GM04503 (cell line): Measurements from ENCODE around the gene PLLP.
"Not testable (repeated sequence)": the region's sequence is repeated elsewhere in the genome, so short reads cannot be mapped to it uniquely, and the experiment has no call there.

Experiments
- DNase-seq: peaks from one replicate; pipeline ENCODE4 v3.0.0-alpha.2; 2012; ENCODE audit warnings: low read depth

The PLLP gene

DNA sequence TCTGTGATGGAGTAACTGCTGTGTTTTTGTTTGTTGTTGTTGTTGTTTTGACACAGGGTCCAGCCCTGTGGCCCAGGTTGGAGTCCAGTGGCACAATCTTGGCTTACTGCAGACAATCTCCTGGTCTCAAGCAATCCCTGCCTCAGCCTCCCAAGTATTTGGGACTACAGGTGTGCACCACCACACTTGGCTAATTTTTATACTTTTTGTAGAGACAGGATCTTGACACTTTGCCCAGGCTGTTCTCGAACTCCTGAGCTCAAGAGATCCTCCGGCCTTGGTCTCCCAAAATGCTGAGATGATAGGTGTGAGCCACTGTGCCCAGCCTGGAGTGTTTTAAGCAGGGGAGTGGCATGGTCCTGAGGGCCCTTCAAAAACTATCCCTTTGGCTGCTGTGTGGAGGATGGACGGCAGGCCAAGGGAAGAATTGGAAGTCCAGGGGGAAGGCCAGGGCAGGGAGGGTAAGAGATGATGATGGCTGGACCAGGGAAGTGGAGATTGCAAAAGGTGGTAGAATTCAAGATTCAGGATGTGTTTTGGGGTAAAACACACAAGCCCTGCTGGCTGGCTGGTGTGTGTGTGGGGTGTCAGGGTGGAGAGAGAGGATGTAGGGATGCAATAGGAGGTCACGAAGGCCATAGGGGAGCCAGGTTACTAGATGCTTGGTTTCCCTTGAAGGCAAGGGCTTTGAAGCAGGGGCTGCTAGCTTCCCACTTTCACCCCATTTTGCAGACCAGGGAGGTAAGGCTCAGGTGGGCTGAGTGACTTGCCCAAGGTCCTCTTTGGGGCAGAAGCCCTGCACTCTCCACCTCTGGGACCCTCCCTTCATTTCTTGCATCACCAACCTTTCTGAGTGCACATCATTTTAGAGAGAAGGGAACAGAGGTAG is 18.8 kb upstream of the PLLP start:
- DNase-seq = no peak

GRCh38 chr16:57301126-57301817 is 16.8 kb upstream of the PLLP start:
- DNase-seq = no peak

DNA sequence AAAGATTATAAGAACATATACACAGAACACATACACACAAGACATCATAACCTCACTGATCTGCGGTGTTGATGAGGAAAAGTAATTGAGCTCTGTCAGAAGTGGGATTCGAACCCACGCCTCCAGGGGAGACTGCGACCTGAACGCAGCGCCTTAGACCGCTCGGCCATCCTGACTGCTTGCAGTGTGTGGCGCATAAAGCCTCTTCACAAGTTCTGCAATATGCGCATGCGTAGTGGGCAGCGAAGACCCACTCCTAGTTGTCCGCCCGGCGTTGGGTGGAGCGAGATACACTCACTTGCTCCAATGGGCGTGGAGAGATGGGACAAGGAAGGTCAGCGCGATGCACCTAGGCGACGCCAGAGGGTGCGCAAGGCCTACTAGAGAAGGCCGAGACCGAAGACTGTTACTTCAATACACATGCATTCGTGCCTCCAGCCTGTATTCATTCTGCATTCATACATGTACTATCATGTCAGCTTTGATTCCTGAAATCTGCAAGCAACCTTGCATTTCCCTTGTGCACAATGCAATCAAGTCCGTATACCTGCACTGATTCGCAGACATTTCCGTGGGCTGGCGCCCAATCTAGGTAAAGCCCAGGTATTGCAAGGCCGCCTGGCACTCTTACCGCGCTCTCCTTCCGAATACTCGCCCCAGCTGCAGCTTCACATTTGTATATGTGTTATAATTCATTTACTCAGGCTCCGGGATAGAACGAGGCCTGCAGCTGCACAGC is 16.1 kb upstream of the PLLP start:
- DNase-seq = peak; percentile 89

DNA sequence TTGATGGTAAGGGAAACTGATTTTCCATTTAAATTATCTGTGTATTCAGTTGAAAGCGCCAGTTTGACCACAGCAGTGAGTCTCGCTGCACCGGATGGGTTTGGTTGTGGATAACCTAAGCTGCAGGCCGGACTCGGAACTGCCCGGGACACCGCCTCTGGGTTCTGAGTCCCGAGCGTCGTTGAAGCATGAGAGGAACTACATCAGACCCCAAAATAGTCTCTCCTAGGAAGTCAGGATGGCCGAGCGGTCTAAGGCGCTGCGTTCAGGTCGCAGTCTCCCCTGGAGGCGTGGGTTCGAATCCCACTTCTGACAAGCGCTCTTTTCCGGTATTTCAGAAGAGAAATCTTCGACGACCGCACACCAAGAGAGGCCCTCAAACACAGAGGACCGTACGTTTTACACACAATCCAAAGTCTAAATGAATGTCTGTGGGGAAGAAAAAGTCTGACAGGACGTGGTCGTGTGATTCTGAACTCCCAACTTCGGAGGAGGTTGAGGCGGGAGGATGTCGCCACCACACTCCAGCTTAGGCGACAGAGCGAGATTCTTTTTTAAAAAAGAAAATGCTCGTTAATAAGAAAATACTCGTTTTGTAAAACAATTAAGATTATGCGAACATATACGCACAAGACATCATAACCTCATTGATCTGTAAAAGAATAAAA is 15.4 kb upstream of the PLLP start:
- peak; percentile 85 for DNase-seq

DNA sequence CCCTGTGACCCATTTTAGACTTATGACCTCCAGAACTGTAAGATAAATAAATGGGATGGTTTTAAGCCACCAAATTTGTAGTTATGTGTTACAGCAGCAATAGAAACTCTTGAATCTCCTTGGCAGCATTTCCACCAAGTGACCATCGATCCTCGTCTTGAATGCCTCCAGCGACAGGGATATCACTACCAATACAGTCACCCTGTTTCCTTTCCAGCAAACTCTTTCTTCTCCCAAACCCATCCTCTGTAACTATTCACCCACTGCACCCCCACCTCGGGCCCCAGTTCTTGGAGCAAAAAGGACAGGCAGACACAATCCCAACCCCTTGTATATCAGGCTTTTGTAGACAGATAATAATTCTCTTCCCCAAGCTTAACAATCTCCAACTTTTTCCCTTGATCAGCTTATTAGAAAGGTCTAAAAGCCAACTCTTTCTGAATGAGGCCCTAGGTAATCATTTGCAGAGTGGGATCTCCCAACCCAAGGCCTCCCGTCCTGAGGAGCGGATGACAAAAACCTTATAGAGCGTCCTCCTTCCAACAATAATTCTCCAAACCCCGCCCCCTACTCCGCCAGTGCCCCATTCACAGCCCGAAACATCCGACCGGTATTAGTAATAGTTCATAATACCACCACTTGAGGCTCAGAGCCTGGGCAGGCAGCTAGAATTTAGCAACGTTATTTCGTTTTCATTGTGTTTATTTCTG is 14.7 kb upstream of the PLLP start:
- no peak for DNase-seq

GRCh38 chr16:57297856-57298255 is 13.4 kb upstream of the PLLP start:
- DNase-seq = no peak

DNA sequence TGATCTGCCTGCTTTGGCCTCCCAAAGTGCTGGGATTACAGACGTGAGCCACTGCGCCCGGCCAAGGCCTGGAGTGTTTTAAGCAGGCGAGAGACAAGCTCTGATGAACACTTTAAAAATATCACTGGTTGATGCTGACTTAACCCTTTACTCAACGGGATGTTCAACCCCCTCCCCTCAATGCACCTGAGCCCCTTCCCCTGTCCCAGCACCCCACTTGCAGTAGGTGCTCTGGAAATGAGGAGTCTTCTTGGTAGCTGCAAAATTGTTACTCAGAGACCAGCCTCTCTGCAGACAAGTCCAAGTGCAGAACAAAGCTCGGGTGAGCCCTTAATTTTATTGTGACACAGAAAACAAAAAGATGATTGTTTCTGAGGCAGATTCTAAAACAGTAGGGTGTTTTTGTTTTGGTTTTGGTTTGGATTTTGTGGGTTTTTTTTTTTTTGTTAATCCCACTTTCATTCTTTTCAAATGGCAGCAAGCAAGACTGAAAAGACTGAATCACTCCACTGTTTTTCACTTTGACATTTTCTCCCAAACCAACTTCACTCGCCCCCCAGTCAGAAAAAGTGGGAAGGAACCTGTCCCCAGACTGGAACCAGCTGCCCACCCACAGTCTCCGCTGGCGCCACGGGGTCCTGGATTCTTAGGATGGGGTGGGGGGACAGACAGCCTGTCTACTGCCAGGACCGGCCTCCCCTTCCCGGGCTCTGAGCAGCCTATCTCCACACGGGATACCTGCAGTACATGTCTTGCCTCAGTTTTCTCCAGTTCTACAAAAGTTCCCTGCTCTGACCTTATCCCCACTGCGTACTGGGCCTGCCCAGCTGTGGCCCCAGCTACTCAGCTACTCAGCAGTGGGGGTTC is 5.2 kb upstream of the PLLP start:
- no peak for DNase-seq

- no peak for DNase-seq
Observed at GRCh38 chr16:57285379-57285778, 907 bp upstream of the PLLP start.

- no peak for DNase-seq
Observed at GRCh38 chr16:57284952-57285363, 486 bp upstream of the PLLP start.

GRCh38 chr16:57283959-57284208 is 588 bp downstream of the PLLP start:
- DNase-seq = no peak

DNA sequence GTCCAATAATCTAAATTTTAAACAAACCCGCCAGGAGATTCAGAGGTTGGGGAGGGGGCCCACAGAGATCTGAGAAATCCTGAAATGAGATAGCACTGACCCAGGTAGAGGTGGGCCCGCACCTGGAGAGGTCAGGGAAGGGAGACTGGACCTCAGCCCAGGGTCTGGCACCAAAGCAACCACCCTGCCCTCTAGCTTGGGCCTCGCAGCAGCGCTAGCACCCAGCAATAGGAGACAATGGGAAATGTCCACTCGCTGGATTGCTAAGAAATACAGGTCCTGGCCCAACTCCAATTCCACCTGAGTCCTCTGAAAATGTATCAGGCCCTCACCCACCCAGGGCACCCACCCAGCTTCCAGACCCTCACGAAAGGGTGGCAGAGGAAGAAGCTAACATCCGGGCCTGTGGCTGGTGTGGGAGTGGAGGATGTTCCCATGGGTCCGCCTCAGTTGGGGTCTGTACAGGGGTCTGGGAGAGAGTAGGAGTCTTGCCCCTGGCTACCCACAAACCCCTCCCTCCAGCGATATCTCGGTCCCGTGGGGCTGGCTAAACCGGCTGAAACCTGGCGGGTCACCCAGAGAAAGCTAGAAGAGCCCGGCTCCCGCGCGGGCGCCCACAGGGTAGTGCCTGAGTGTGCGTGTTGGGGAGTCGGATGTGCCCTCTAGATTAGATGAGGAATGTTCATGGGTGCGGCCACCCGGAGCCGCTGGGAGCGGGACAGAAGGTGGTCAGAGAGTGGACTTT is 1.1 kb downstream of the PLLP start:
- no peak for DNase-seq

GRCh38 chr16:57282510-57283213 is 1.8 kb downstream of the PLLP start:
- no peak for DNase-seq

DNA sequence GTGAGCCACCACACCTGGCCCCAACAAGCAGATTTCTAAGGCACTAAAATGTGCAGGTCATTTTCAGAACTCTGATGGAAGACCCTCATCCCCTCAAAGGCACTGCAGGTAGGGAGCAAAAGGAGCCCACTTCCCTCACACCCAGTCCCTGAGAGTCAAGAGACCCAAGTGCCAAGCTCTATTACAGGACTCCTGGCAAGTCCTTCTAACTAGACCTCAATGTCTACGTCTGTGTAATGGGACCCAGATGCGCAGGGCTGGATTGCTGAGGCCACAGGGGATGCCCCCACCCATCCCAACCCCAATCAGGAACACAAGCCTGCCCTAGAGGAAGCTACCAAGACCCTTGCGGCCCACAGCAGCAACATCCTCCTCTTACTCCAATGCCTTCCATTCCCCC is 2.7 kb downstream of the PLLP start:
- no peak for DNase-seq

GRCh38 chr16:57279780-57280638 is 4.5 kb downstream of the PLLP start:
- DNase-seq = no peak

- no peak for DNase-seq
Observed at GRCh38 chr16:57278494-57278893, 6.0 kb downstream of the PLLP start.

- peak; percentile 21 for DNase-seq
Observed at GRCh38 chr16:57277586-57277985, 6.9 kb downstream of the PLLP start.

- no peak for DNase-seq
Observed at GRCh38 chr16:57276596-57276995, 7.9 kb downstream of the PLLP start.

- not testable (repeated sequence) for DNase-seq
Observed at GRCh38 chr16:57275946-57276345, 8.5 kb downstream of the PLLP start.

- no peak for DNase-seq
Observed at GRCh38 chr16:57273826-57274225, 10.6 kb downstream of the PLLP start.
